NT2/D1 (cell line): ENCODE measurements around the gene PEX26.

Experiments used
- SUZ12 ChIP-seq: IDR thresholded peaks from 2 replicates; pipeline ENCODE4 v1.6.1; 2011; ENCODE audit not compliant: insufficient read length, insufficient read depth; ENCODE audit errors: extremely low read depth
- YY1 ChIP-seq: IDR thresholded peaks from 2 replicates; pipeline ENCODE4 v1.6.1; 2011; ENCODE audit not compliant: insufficient read length, insufficient read depth
- ZNF274 ChIP-seq: IDR thresholded peaks from 2 replicates; pipeline ENCODE4 v1.6.1; 2011; ENCODE audit warnings: mild to moderate bottlenecking, low read depth, low read length

DNA sequence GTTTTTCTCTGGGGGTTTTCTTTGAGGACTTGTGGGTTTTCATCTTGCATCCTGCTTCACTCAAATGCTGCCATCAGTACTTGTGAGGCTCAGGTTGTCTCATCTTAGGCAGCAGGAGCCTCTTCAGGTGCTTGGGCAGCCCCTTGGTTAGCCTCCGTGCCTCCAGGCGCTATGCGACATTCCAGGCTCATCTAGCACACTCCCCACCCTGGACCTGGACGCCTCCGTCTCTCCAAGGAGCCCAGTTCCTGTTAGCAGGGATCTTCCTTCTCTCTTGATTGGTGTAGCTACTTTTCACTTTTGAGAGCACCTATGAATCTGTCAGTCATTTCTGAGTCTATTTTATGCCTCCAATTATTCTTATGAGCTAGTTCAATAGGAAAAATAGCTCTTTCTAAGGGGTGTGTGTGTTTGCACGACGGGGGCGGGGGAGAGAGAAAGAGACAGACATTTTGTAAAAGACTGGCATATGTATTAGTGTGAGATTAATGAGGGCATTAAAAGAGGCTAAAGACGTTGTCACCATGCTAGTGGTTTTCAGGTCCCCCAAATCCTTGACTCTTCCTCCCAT is 40.6 kb downstream of the PEX26 start:
- TF ChIP-seq SUZ12 (no peak), ZNF274 (no peak), YY1 (no peak)
